GM21786 (cell line): Measurements from ENCODE around the gene UPP1.
"Not testable (repeated sequence)": the region's sequence is repeated elsewhere in the genome, so short reads cannot be mapped to it uniquely, and the experiment has no call there.

Experiments used
- ATAC-seq: cut with Tn5 transposase; IDR thresholded peaks from one replicate; pipeline ENCODE4 v1.9.1; 2021; ENCODE audit not compliant: unreplicated experiment

The UPP1 gene

GRCh38 chr7:48089046-48090003, at the start of gene UPP1:
UPP1 (plus strand) TSS chr7:48089265; CDS start chr7:48094784, 5,519 bp downstream.
- ATAC-seq = peak; percentile 41

GRCh38 chr7:48040944-48041652, 48.0 kb upstream of the UPP1 start:
- ATAC-seq = no peak

GRCh38 chr7:48041653-48041970, 47.5 kb upstream of the UPP1 start:
- no peak for ATAC-seq

- ATAC-seq = no peak
Observed at GRCh38 chr7:48042216-48042615, 46.8 kb upstream of the UPP1 start.

- no peak for ATAC-seq
Observed at GRCh38 chr7:48042636-48043035, 46.4 kb upstream of the UPP1 start.

- no peak for ATAC-seq
Observed at GRCh38 chr7:48045195-48045765, 43.8 kb upstream of the UPP1 start.

GRCh38 chr7:48046458-48046857, 42.6 kb upstream of the UPP1 start:
- no peak for ATAC-seq

- ATAC-seq = no peak
Observed at GRCh38 chr7:48048113-48048512, 41.0 kb upstream of the UPP1 start.

- no peak for ATAC-seq
Observed at GRCh38 chr7:48049850-48050249, 39.2 kb upstream of the UPP1 start.

- peak; percentile 45 for ATAC-seq
Observed at GRCh38 chr7:48052748-48053147, 36.3 kb upstream of the UPP1 start.

GRCh38 chr7:48053736-48054135, 35.3 kb upstream of the UPP1 start:
- ATAC-seq = no peak

- ATAC-seq = no peak
Observed at GRCh38 chr7:48058990-48059389, 30.1 kb upstream of the UPP1 start.

GRCh38 chr7:48059706-48060105, 29.4 kb upstream of the UPP1 start:
- ATAC-seq = no peak

GRCh38 chr7:48063985-48064384, 25.1 kb upstream of the UPP1 start:
- no peak for ATAC-seq

GRCh38 chr7:48067475-48067874, 21.6 kb upstream of the UPP1 start:
- no peak for ATAC-seq

GRCh38 chr7:48074204-48074654, 14.8 kb upstream of the UPP1 start:
- no peak for ATAC-seq

GRCh38 chr7:48077423-48077822, 11.6 kb upstream of the UPP1 start:
- no peak for ATAC-seq

- ATAC-seq = no peak
Observed at GRCh38 chr7:48078470-48078869, 10.6 kb upstream of the UPP1 start.

- not testable (repeated sequence) for ATAC-seq
Observed at GRCh38 chr7:48082378-48082777, 6.7 kb upstream of the UPP1 start.

- no peak for ATAC-seq
Observed at GRCh38 chr7:48083114-48083830, 5.8 kb upstream of the UPP1 start.
